Loucy (cell line): ENCODE data around the gene WHRN.

ENCODE experiments used
- CTCF ChIP-seq: fragments of 200-600 bp; sonication (generic); conservative IDR thresholded peaks from 2 replicates; pipeline ENCODE4 v1.5.1; 2014; ENCODE audit warnings: mild to moderate bottlenecking, antibody characterized with exemption, low read length
- EZH2phosphoT487 ChIP-seq: fragments of 200-600 bp; IDR thresholded peaks from 2 replicates; pipeline ENCODE4 v1.6.1; 2018; ENCODE audit warnings: antibody characterized with exemption, mild to moderate bottlenecking, moderate library complexity, borderline replicate concordance

DNA sequence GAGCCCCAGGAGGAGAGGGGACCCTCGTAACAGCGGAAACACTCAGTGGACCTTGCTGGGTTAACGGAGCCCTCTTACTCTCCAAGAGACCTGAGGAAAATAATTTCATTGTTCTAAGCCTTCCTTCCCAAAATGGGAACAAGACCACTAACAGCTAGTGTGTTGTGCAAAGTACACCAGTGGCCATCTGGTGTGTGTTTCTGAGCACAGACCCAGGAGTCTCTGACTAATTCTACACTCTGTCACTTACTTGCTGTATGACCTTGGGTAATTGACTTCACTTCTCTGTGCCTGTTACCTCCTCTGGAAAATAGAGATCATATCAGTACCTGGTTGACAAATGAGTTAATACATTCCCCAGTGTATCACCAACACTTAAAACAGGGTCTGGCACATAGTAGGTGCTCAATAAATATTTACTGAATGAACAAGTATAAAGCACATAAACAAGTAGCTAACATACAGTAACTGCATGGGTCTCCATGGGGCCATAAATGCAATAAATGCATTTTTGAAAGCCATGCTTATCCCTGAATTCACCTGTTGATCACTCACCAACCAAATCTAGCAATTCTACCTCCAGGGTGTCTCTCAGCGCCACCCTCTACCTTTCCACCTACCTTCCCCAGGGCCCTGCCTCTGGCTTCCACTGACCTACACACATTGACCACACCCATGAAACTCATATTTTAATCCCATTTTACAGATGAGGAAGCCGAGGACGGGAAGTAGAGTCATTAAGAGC, 72.8 kb downstream of the WHRN start:
- TF ChIP-seq CTCF (no peak), EZH2phosphoT487 (no peak)
